ENCODE results near the gene AGA. TPM values are rescaled to one million over a fixed set of nuclear protein-coding genes. Genes with fewer than 3 reads are reported as not detected.

The AGA gene
- total RNA-seq, 8 experiments from 2014 or later, result 9.6 to 36.3 (median 13.9) TPM

DNA sequence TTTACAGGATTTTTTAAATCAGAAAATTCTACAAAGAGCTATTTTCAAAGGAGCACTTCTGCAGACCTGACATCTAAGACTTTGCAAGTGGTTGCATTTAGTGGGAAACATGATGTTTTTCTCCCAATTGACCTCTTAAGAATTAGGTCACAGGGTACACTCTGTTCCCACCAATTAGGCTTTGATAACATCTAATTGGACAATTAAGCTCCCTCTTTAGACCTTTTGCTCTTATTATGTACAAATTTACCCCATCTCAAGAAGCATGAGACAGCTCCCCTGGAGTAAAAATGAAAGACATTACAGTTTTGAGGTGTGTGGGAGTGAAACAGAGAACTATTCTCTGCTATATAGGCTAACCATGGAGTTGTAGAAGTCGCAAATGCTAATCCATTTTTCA lies 31.8 kb upstream of the AGA start:
- Histone ChIP-seq H3K27ac (no peak overlapping the region), H3K4me1 (replicated peaks in 1 of 2) (no peaks in the 10 kb centered on the region), H3K4me3 (no peak overlapping the region)
- in situ Hi-C loops (cut with MboI; ENCODE audit: low pct_unique_long_range_greater_than_20kb in 2 of 9, low sequenced_read_pairs in 9 of 9, unreplicated experiment in 9 of 9), result no loop called here
- ATAC-seq (replicated peaks in 6 of 8), result no peak
- 44 to 100% (median 80%) methylated on average over 1 of the region's 1 CpG; no CpG with 5 or more reads in 2 of the 10 experiments for WGBS, 10 experiments

DNA sequence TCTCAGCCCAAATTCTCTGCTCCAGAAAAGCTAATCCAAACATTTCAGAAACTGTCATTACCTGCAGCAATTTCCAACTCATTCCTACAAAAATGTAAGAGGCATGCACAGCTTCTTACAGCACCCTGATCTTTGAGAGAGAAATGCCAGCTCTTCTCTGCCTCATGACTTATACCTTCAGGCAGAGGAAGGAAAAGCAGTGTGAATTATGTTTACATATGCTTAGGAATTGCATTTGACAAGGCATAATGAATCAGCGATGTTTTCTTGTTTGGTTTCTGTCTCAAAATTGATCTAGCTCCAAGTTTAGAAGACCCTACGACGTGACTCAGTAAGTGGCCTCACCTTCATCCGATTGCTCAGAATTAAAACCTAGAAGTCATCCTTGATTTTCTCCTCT lies 21.8 kb upstream of the AGA start:
- in situ Hi-C loops (cut with MboI; ENCODE audit: low pct_unique_long_range_greater_than_20kb in 2 of 9, low sequenced_read_pairs in 9 of 9, unreplicated experiment in 9 of 9), result no loop called here
- Histone ChIP-seq H3K4me3 (no peak overlapping the region), H3K4me1 (replicated peaks in 1 of 2) (no peaks in the 10 kb centered on the region), H3K27ac (no peak overlapping the region)
- ATAC-seq (replicated peaks in 6 of 8), result peak in 3 of 8 experiments; percentile 57 to 73 (median 62)
- WGBS, 10 experiments, result 13 to 100% (median 86%) methylated on average over 1 to 4 of the region's 4 CpGs; no CpG with 5 or more reads in 1 of the 10 experiments

DNA sequence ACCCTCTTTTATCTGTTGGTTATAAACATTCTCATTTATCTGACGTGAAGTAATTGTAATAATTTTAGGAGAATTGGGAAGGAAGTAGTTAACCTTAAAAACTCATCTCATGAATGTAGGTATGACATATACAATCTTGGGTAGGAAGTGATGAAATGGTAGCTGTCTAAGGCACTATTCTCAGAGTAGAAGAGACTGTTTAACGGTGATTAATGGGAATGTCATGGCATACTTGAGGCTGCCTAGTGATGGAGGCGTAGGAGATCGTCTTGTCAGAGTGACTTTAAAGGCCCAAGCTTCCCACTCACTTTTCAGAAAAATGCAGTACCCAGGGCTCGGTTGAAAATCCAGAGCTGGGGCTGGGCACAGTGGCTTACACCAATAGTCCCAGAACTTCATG lies 19.4 kb upstream of the AGA start:
- 33 to 100% (median 76%) methylated on average over 1 to 5 of the region's 5 CpGs; no CpG with 5 or more reads in 1 of the 10 experiments for WGBS, 10 experiments
- Histone ChIP-seq H3K27ac (no peak overlapping the region), H3K4me3 (no peak overlapping the region), H3K4me1 (replicated peaks in 1 of 2) (no peaks in the 10 kb centered on the region)
- peak in 1 of 8 experiments; percentile 17 for ATAC-seq (replicated peaks in 6 of 8)
- in situ Hi-C loops (cut with MboI; ENCODE audit: low pct_unique_long_range_greater_than_20kb in 2 of 9, low sequenced_read_pairs in 9 of 9, unreplicated experiment in 9 of 9), result no loop called here

DNA sequence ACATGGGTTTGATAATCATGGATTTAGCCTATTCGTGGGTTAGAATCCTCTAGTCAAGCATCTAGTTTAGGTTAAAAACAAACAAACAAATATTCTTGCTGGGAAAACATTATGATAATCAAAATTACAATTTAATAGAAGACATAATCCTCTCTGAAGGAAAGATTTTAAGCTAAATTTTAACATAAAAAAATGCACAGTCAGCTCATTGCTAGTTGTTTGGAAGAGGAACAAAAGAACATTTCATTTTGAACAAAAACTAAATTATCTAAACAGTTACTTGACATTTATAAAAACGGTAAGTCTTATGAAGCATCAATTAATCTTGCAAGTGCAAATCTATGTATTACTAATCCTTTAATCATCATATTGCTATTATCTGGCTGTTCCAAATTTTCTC lies 18.2 kb upstream of the AGA start:
- Histone ChIP-seq H3K4me1 (replicated peaks in 1 of 2) (peaks cover 0 to 4% of the 10 kb centered on the region in 2 donors), H3K27ac (no peak overlapping the region), H3K4me3 (no peak overlapping the region)
- in situ Hi-C loops (cut with MboI; ENCODE audit: low pct_unique_long_range_greater_than_20kb in 2 of 9, low sequenced_read_pairs in 9 of 9, unreplicated experiment in 9 of 9), result no loop called here
- 25 to 100% (median 85%) methylated on average over 1 to 2 of the region's 2 CpGs; no CpG with 5 or more reads in 2 of the 10 experiments for WGBS, 10 experiments
- ATAC-seq (replicated peaks in 6 of 8), result no peak

- H3K4me1 ChIP-seq (replicated peaks in 1 of 2), result peaks cover 0 to 4% of the 10 kb centered on the region in 2 donors
- WGBS, 10 experiments, result 35 to 100% (median 88%) methylated on average over 1 to 6 of the region's 6 CpGs; no CpG with 5 or more reads in 1 of the 10 experiments
- in situ Hi-C loops (cut with MboI; ENCODE audit: low pct_unique_long_range_greater_than_20kb in 2 of 9, low sequenced_read_pairs in 9 of 9, unreplicated experiment in 9 of 9), result no loop called here
- H3K27ac ChIP-seq, result no peak overlapping the region
- ATAC-seq (replicated peaks in 6 of 8), result no peak
- H3K4me3 ChIP-seq, result no peak overlapping the region
Observed at GRCh38 chr4:177455561-177455970, 13.3 kb upstream of the AGA start.

GRCh38 chr4:177453116-177453515 lies 10.9 kb upstream of the AGA start:
- ATAC-seq (replicated peaks in 6 of 8), result no peak
- Histone ChIP-seq H3K4me1 (replicated peaks in 1 of 2) (peaks cover 0 to 4% of the 10 kb centered on the region in 2 donors), H3K27ac (no peak overlapping the region), H3K4me3 (no peak overlapping the region)
- in situ Hi-C loops (cut with MboI; ENCODE audit: low pct_unique_long_range_greater_than_20kb in 2 of 9, low sequenced_read_pairs in 9 of 9, unreplicated experiment in 9 of 9), result no loop called here

- Histone ChIP-seq H3K27ac (no peak overlapping the region), H3K4me3 (no peak overlapping the region), H3K4me1 (replicated peaks in 1 of 2) (peaks cover 0 to 2% of the 10 kb centered on the region in 2 donors)
- 0 to 100% (median 80%) methylated on average over 1 of the region's 1 CpG; no CpG with 5 or more reads in 5 of the 10 experiments for WGBS, 10 experiments
- peak in 1 of 8 experiments; percentile 24 for ATAC-seq (replicated peaks in 6 of 8)
- in situ Hi-C loops (cut with MboI; ENCODE audit: low pct_unique_long_range_greater_than_20kb in 2 of 9, low sequenced_read_pairs in 9 of 9, unreplicated experiment in 9 of 9), result no loop called here
Observed at GRCh38 chr4:177451108-177451500, 8.9 kb upstream of the AGA start.

DNA sequence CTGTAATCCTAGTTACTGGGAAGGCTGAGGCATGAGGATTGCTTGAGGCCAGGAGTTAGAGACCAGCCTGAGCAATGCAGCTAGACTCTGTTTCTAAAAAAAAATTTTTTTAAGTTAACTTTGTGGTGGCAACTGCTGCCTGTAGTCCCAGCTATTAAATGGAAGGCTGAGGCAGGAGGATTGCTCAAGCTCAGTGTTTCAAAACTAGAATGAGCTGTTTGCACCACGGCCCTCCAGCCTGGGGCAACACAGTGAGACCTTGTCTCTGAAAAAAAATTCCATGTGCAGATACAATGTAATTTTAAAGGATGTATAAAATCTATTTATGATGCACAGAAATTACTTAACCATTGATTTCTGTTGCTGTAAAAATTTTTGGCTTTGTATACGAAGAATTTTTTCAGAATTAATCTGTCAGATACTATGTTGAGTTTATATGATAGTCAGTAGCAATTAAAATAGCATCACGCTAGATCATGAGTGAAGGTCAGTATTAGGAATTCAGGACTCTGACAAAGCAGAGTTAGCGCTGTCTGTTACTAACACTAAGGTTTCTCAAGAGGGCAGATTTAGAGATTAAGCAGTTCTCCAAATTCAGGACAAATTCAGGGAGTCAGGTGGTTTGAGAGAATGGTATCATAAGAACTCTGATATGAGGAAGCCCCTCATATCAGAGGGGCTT lies 8.3 kb upstream of the AGA start:
- no peak for ATAC-seq (replicated peaks in 6 of 8)
- in situ Hi-C loops (cut with MboI; ENCODE audit: low pct_unique_long_range_greater_than_20kb in 2 of 9, low sequenced_read_pairs in 9 of 9, unreplicated experiment in 9 of 9), result no loop called here
- H3K4me3 ChIP-seq, result no peak overlapping the region
- WGBS, 10 experiments, result 40 to 100% (median 90%) methylated on average over 1 to 4 of the region's 4 CpGs; no CpG with 5 or more reads in 1 of the 10 experiments
- H3K4me1 ChIP-seq (replicated peaks in 1 of 2), result no peaks in the 10 kb centered on the region
- no peak overlapping the region for H3K27ac ChIP-seq

GRCh38 chr4:177448850-177449249 lies 6.6 kb upstream of the AGA start:
- 38 to 100% (median 78%) methylated on average over 1 of the region's 1 CpG; no CpG with 5 or more reads in 7 of the 10 experiments for WGBS, 10 experiments
- in situ Hi-C loops (cut with MboI; ENCODE audit: low pct_unique_long_range_greater_than_20kb in 2 of 9, low sequenced_read_pairs in 9 of 9, unreplicated experiment in 9 of 9), result no loop called here
- H3K4me1 ChIP-seq (replicated peaks in 1 of 2), result no peaks in the 10 kb centered on the region
- peak in 1 of 8 experiments; percentile 74 for ATAC-seq (replicated peaks in 6 of 8)
- no peak overlapping the region for H3K27ac ChIP-seq
- no peak overlapping the region for H3K4me3 ChIP-seq

DNA sequence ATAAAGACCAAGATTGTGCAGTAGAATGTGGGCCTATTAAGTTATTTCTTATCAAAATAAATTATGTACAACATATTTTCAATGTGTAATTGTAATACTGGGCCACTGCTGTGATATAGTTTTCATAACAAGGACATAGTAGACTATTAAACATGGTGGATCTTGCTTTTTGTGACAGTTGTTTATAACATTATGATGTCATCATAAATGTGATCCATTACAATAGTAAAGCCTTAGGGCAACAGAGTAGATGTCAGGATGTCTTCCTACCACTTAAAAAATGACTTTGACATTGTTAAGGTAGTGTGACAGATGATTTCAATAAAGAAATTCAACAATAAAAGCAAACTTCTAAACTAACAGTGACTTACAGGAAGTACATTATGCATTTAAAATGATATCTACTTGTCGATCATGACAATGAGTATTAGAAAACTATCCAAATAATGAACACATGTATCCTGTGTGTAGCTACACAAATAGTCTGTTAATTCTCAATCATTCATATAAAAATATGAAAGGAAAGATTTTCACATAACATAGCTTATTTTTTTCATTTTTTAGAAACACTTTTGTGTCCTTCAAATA lies 5.3 kb upstream of the AGA start:
- ATAC-seq (replicated peaks in 6 of 8), result no peak
- H3K4me3 ChIP-seq, result no peak overlapping the region
- H3K4me1 ChIP-seq (replicated peaks in 1 of 2), result peaks cover 0 to 4% of the 10 kb centered on the region in 2 donors
- H3K27ac ChIP-seq, result no peak overlapping the region
- WGBS, 10 experiments, result 50 to 100% (median 100%) methylated on average over 1 of the region's 1 CpG; no CpG with 5 or more reads in 2 of the 10 experiments
- in situ Hi-C loops (cut with MboI; ENCODE audit: low pct_unique_long_range_greater_than_20kb in 2 of 9, low sequenced_read_pairs in 9 of 9, unreplicated experiment in 9 of 9), result no loop called here

DNA sequence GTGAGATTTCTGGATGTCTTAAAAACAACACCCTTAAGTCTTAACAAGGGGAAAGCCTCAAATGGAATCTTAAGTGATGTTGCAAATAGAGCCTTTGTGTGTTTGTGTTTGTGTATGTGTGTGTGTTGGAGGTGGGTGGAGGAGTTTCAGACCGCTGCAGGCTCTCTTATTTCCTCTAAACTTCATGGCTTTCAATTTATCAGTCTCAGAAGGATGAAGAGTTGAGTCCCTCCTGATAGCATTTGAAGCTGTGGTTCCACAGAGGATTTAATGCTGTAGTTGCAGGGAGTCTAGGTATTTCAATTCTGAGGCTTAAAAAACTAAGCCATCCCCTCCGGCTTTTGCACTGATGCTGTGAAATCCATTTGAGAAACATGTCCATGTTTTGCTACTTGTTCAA lies 4.3 kb upstream of the AGA start:
- WGBS, 10 experiments, result 50 to 100% (median 92%) methylated on average over 1 to 2 of the region's 2 CpGs; no CpG with 5 or more reads in 3 of the 10 experiments
- Histone ChIP-seq H3K4me3 (peak overlapping the region in 2 of 5 donors; percentile 11 to 17), H3K4me1 (replicated peaks in 1 of 2) (peaks cover 0 to 4% of the 10 kb centered on the region in 2 donors), H3K27ac (no peak overlapping the region)
- in situ Hi-C loops (cut with MboI; ENCODE audit: low pct_unique_long_range_greater_than_20kb in 2 of 9, low sequenced_read_pairs in 9 of 9, unreplicated experiment in 9 of 9), result no loop called here
- no peak for ATAC-seq (replicated peaks in 6 of 8)

GRCh38 chr4:177444911-177445736 lies 2.9 kb upstream of the AGA start:
- Histone ChIP-seq H3K4me1 (replicated peaks in 1 of 2) (peaks cover 9 to 14% of the 10 kb centered on the region in 2 donors), H3K4me3 (peak overlapping the region in 2 of 5 donors; percentile 21 to 23), H3K27ac (no peak overlapping the region)
- no peak for ATAC-seq (replicated peaks in 6 of 8)
- in situ Hi-C loops (cut with MboI; ENCODE audit: low pct_unique_long_range_greater_than_20kb in 2 of 9, low sequenced_read_pairs in 9 of 9, unreplicated experiment in 9 of 9), result no loop called here
- WGBS, 10 experiments, result 63 to 100% (median 90%) methylated on average over 4 to 13 of the region's 26 CpGs; no CpG with 5 or more reads in 1 of the 10 experiments
